GM21447 (cell line): ENCODE measurements around the gene ZMIZ1.
"Not testable (repeated sequence)": the region's sequence is repeated elsewhere in the genome, so short reads cannot be mapped to it uniquely, and the experiment has no call there.

Source experiments
- ATAC-seq: cut with Tn5 transposase; IDR thresholded peaks from one replicate; pipeline ENCODE4 v1.9.1; 2021; ENCODE audit not compliant: unreplicated experiment

Gene ZMIZ1

DNA sequence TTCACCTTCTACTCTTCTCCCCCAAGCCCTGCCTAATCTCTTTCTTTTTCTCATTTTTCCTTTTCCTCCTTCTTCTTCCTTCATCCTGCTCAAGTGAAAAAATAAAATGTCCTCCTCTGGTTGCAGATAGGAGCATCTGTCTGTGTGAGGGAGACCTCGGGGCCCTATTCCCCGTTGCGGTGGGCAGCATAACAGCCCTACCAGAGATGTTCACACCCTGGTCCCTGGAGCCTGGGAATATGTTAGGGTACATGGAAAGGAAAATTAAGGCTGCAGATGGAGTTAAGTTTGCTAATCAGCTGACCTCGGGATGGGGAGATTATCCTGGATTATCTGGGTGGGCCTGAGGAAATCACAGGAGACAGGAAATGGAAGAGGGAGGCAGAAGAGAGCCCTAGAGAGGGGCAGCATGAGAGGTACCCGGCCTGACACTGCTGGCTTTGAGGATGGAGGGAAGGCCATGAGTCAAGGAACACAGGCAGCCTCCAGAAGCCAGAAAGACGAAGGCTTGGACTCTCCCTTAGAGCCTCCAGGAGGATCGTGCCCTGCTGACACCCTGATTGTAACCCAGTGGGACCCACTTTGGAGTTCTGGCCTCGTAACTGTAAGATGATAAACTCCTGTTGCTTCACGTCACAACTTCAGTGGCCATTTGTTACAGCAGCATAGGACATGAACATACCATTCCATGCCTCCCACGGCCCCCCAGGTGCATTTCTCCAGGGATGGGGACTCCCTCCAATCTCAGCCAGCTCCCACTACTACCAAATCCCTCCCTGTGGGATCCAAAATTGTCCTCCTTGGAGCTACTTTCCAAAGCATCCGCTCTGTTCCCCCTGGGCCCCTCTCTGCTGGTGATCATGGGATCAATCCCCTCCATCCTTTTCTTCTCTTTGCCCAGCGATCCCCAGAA is 39.0 kb upstream of the ZMIZ1 start:
- ATAC-seq = no peak

DNA sequence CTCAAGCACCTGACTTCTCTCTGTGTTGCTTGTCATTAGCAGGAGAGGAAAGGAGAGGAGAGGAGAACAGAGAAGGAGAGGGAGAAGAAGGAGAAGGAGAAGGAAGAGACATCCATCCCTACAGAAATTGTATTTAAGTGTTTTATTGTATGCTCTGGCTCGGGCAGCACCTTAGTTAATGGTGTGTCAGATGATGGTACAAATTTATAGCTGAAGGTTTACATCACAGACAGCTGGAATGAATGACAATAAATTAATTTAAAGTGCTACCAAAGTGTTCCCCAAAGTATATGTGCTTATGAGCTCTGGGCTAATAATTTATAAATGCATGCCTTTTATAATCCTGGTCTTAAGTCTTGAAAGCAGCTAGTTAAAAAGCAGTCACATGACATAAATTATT is 38.1 kb upstream of the ZMIZ1 start:
- no peak for ATAC-seq

DNA sequence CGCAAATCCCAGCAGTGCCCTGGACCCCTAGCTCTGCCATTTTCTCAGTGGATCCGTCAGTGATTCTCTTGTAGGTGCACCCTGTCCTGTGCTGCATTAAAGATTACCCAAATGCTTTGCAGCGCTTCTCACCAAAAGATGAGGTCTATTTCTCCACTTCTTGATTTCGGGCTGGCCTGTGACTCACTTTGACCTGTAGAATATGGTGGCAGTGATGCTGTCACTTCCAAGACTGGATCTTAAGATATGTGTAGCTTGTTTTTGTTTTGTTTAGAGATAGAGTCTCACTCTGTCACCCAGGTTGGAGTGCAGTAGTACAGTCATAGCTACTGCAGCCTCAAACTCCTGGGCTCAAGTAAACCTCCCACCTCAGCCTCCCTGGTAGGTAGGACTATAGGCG is 37.0 kb upstream of the ZMIZ1 start:
- ATAC-seq = no peak

DNA sequence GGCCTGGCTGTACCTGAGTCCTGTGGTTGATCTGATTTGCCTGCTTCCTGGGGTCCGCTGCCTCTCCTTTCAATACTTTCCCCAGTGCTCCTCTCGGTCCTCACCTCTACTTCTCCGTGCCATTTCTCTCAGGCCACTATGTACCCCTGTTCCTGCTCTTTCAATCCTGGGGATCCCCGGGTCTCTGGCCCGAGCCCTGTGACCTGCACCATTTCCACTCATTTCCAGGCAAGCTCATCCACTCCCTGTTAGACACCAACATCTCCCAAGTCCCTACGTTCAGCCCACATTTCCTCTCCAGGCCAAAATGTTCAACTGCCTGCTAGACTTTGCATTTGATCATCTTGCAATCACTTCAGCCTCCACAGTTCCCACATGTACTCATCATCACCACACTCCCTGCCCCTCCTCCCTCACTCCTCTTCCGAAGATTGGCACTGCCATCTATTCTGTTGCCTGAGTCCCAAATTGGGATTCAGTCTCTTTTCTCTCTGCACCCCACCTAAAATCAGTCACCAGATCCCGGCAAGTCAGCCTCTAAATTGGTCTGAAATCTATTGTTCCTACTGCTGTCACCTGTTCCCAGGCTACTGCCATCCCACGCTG is 34.4 kb upstream of the ZMIZ1 start:
- ATAC-seq = no peak

DNA sequence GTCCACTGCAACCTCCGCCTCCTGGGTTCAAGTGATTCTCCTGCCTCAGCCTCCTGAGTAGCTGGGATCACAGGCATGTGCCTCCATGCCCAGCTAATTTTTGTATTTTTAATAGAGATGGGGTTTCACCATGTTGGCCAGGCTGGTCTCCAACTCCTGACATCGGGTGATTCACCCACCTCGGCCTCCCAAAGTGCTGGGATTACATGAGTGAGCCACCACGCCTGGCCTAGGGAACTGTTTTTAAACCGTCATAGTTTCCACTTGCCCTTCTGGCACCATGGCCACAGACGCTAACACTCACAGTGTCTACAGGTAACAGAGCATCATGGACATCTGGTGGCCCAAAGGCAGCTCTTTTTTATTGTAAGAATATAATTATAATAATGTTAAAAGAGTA is 32.4 kb upstream of the ZMIZ1 start:
- not testable (repeated sequence) for ATAC-seq

DNA sequence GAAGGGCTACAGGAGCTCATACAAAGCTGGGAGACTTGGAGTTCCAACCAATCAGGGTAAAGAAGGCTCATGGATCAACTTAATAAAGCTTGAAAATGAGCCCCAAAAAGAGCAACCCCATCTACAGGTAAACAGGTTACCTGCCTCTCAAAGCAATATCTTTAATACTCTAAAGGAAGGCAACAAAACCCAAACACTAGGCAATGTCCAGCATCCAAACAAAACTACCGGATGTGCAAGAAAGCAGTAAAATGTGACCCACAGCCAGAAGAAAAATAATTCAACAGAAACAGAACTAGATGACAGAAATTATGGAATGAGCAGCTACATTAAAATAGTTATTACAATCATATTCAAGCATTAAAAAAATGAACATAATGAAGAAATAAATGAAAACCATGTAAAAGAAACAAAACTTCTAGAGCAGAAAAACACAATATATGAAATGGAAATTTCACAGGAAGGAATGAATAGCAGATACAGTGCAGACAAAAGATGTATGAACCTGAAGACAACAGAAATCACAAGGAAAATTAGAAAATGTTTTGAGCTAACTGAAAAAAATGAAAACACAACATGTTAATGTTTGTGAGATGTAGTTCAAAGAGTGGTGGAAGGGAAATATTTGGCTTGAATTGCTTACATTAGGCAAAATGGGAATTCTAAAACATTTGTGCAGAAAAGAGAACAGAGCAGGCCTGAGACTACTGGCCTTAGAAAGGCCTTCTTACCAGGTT is 30.5 kb upstream of the ZMIZ1 start:
- no peak for ATAC-seq

DNA sequence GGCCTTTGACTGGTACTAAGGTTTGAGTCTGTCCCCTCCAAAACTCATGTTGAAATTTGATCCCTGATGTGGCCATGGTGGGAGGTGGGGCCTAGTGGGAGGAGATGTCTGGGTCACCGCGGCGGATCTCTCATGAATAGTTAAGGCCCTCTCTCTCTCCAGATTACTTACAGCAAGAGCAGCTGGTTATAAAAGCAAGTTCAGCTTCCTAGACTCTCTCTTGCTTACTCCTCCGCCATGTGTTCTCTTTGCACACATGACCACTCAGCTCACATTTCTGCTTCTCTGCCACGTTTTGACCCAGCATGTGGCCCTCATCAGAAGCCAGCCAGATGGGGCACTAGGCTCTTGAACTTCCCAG is 29.9 kb upstream of the ZMIZ1 start:
- ATAC-seq = no peak

DNA sequence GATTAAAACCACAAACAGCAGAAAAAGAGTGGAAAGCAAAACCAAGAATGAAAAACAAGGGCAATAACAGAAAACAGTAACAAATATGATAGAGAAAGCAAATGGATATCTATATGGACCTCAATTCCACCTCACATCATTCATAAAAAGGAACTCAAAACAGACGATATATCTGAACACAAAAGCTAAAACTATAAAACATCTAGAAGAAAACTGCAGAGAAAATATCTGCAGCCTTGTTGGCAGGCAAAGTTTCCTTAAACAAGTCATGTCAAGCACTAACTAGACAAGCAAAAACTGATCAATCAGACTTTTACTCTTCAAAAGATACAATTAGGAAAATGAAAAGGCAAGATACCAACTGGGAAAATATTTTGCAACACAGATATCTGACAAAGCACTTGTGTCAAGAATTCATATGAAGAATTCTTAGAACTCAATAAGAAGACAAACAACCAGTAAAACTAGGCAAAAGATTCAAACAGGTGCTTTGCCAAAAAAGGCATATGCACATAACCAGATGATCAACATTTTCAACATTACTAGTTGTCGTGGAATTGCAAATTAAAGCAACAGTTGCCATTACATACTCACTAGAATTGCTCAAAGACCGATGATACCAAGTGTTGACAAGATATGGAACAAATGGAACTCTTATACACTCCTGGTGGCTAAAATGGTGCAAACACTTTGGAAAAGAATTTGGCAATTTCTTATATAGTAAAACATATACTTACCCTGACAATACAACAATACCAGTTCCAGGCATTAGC is 25.9 kb upstream of the ZMIZ1 start:
- no peak for ATAC-seq

DNA sequence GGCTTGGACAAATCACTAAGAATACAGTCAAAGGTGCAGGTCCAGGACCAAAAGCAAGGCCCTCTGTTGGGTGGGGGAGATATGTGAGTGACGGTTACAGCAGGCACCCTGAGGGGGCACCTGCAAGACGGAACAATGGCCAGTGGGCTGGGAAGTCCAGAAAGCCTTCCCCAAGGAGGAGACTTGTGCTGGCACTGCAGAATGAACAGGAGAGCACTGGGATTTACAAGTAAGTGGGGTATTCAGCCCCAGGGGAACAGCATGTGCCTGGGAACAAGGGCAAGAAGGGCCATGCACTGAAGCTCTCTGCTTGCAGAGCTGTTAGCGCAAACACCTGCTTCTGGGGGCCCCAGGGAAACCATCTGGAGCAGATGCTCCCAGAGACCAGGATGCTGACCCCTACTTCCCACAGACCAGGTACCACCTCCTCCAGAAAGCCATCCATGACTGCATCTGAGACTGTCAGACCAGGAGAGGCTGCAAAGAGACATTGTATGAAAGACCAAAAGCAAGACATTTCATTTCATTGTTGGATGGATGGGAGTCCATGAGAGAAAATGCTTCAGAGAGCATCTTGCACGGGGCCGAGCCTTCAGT is 24.6 kb upstream of the ZMIZ1 start:
- no peak for ATAC-seq

DNA sequence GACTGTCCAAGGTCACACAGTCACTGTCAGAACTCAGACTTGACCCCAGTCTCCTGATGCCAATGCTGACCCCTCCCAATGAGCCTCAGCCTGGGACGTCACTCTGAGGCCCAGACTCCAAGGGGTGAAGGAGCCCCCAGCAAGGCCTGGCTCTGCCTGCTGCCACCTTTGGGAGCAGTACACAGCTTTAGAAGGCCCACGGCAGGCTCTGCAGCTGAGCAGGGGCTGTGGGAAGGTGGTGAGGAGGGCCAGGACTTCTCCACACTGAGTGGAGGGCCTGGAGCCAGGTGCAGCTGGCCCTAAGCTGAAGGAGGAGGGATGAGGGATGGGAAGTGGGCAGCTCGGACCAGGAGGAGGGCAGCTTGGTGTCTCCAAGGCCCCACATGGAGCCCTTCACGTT is 23.9 kb upstream of the ZMIZ1 start:
- no peak for ATAC-seq

DNA sequence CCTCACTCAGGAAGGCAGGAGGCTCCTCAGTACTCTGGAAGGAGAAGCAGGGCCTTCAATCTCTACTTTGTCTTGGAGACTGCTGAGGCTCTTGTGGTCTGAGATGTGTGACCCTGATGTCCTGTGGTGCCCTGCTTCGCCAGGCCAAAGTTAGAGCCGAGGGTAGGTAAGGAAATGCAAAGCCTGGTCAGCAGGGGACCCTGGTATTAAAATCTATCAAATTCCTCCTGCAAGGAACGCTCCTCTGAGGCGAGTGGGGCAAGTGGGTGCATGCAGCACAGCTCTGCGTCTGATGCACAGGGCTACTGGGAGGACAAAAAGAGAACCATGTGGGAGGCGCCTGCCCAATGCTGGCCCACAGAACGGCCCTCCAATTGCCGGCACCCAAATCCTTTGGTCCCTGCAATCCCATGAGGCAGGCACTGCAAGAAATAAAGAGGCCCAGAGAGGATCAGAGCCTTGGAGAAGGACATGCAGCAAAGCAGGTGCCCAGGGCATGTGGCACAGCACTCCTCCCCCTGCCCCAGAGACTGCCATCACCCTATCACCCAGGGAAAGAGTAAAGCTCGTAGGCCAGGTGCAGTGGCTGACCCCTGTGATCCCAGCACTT is 23.1 kb upstream of the ZMIZ1 start:
- no peak for ATAC-seq

DNA sequence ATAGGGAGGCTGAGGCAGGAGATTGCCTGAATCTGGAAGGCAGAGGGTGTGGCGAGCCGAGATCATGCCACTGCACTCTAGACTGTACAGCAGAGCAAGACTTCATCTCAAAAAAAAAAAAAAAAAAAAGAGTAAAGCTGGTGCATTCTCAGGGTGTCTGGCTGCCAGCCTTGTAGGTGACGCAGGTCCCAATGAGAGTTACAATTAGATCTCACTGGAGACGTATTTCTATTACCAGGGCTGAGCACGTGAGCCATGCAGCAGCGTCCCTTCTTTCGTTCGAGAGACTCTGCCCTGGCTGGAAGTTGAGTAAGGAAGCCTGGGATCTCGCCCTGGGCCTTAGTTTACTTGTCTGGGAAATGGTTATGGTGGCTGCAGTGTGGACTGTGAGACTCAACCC is 22.4 kb upstream of the ZMIZ1 start:
- ATAC-seq = no peak

DNA sequence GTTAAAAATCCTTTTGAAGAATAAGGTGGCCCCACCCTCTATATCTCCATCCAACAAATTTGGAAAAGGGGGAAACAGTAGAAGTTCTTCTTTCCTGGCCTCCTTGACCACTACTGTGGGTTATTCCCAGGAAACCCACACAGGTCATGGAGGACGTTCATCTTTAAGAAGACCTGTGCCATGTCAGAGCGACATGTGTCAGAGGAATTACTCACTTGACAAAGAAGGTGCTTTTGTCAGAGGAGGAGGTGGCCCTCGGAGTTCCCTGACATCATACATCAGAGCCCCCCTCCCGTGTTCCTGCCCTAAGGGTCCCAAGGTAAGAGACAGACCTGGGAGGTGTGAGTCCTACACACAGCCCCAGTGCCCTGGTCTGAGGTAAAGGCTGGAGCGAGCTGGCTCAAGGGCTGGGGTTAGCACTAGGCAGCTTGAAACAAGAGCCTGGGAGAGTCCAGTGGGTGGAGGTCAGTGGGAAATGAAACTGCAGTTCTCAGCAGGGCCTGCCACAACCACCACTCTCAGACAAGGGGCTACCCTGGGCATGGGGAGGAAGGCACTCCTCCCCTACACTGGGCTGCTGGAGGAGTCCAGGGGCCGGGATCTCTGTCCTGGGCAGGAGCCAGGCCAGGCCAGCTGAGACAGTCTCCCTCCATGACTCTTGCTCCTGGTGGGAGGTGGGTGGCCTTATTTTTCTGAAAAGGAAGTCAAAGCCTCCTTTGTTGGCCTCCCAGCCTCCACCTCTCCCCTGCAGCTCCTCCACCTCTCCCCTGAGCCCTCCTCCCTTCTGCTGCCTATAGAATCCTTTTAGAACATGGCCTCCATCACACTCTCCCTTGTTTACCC is 21.8 kb upstream of the ZMIZ1 start:
- no peak for ATAC-seq

DNA sequence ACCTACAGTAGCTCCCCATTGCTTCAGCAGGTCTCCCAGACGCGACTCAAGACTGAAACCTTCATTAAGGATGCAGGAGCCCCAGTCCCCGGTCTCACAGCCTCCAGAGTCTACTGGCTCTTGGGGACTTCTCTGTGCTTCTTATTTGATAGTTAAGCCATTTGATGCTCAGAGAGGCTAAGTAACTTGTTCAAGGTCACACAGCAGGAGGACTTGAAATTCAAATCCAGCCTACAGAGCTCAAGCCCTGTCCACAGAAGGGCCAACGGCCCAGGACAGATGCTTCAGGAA is 21.2 kb upstream of the ZMIZ1 start:
- no peak for ATAC-seq

DNA sequence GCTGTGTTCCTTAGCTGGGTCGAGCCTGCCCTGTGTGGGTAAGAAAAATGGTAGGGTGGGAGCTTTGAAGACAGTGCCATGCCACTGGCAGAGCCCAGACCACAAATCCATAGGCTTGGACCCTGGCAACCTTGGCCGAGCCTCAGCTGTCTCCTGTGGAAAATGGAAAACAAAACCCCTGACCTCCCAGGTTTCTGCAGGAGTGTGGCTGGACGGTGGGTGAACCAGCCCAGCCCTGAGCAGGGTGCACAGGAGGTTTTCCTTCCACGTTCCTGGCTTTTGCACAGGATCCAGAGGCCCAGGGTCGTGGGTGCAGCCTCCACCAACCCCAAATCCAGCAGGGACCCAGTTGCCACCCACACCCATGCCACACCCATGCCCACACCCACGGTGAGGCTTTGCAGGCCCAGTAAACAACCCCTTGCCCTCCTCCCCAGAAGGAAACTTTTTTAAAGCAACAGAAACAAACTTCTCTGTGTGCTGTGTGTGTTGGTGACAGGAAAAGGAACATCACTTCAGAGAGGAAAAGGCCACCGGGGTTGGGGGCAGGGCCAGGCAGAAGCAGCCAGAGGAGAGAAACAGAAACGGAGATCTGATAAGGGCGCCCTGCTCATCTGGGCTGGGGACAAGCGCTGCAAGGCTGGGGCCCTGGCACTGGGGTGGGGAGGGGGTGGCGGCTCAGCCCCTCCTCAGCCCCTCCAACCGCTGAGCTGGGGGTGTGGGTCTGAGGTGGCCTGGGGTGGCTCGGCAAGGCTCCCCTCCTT is 20.7 kb upstream of the ZMIZ1 start:
- peak; percentile 72 for ATAC-seq

DNA sequence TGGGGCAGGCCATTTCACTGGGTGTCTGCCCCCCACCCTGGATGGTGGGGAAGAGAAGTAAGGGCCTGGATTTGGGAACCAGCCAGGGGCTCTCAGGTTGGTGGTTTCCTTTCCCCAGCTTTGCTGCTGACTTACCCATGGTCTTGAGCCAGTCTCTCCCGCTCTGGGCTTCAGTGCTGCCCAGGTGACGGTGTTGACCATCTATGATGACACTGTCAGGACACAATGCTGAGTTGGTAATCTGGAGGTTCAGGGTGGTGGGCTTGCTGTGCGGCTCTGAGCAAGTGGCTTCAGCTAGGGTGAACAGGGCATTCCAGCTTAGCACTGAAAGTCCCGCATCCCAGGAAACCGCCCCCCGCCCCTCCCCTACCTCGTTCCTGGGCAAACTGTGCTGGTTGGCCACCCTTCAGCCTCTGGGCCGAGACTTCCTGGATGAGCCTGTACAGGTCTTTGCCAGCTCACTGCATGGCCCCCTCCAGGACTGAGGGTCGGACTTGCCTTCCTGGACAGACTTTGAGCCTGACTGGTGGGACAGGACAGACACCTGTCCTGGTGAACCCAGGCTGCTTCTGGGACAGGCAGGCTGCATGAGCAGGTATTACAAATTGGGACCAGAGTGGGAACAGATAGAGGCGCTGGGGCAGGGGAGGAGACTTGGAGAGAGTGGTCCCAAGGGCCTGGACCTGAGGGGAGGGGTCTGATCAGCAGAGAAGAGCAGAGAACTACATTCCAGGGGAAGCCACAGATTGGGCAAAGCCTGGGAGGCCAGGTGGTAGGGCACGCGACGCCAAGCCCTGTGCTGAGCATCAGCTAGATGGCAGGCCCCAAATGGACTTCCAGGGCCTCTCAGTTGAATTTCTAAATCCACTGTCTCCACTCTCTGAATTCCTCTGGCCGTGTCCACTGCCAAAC is 19.9 kb upstream of the ZMIZ1 start:
- no peak for ATAC-seq

DNA sequence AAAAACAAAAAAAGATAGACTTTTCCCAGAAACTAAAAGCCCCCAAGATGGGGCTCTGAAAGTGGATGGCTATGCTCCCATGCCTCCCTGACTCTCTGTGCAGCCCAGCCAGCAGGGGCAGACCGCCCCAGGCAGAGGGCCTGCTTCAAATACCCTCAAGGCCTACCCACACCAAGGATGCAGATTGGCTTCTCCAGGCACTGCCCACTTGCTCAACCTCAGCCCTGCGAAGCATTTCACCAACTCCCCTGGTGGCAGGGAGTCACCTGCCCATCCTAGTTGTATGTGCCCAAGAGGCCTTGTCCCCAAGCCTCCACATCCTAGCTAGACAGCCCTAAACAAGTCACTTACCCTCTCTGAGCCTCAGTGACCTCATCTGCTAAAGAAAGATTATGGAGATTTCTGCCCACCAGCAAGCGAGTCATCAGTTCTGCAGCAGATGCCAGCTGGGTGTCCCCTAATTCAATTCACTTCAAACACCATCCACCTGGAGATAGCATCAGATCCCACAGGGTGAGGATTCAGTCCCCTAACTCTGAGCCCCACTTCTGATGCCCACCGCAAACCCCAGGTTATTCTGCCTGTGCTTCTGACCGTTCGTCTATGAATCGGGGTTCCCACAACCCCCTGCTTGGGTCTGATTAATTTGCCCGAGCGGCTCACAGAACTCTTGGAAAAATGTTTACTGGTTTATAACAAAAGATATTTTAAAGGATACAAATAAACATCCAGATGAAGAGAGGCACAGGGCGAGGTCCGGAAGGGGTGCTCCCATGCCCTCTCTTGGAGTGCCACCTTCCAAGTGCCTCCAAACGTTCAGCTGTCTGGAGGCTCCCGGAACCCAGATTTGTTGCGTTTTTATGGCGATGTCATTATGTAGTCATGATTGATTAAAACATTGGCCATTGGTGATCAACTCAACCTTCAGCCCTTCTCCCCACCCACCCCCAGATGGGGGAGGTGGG is 18.6 kb upstream of the ZMIZ1 start:
- no peak for ATAC-seq
